ENCODE results near the gene CARMIL1.

DNA sequence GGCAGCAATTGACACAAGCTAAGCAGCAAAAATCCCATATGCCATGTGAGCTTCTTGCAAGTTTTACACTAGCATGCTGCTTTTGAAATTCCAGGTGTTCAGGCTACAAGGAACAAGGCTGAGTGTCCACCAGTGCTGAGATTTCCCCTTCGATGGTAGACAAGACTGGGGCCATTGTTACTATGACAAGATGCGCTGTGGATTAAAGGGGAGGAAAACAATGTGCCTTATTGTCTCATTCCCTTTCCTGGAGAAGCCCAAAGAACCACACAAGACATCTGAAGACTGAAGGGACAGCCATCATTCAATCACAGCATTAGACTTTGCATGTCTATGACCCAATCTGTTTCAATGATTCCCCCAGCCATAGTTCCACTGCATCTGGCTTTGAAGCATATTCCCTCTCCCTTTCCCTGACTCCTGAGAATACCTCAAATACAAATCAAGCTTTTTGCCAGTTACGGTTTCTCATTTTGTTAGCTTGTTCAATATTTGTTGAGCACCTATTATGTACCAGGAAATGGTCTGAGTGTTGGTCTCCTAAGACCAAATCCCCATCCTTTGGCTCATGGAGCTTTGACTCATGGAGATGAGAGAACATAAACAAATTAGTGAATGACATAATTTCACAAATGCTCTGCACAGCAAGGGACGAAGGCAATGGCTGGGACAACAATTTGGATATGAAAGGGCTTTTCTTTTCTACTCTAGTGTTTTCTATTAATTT lies 349.5 kb downstream of the CARMIL1 start:
- TF ChIP-seq, protein P1, sequence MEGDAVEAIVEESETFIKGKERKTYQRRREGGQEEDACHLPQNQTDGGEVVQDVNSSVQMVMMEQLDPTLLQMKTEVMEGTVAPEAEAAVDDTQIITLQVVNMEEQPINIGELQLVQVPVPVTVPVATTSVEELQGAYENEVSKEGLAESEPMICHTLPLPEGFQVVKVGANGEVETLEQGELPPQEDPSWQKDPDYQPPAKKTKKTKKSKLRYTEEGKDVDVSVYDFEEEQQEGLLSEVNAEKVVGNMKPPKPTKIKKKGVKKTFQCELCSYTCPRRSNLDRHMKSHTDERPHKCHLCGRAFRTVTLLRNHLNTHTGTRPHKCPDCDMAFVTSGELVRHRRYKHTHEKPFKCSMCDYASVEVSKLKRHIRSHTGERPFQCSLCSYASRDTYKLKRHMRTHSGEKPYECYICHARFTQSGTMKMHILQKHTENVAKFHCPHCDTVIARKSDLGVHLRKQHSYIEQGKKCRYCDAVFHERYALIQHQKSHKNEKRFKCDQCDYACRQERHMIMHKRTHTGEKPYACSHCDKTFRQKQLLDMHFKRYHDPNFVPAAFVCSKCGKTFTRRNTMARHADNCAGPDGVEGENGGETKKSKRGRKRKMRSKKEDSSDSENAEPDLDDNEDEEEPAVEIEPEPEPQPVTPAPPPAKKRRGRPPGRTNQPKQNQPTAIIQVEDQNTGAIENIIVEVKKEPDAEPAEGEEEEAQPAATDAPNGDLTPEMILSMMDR (IDR thresholded peaks at IDR 0.05) = no peak
- TF ChIP-seq POLR2A (IDR thresholded peaks at IDR 0.05) = no peak
